ENCODE results near the gene PLCB2.

Gene PLCB2

DNA sequence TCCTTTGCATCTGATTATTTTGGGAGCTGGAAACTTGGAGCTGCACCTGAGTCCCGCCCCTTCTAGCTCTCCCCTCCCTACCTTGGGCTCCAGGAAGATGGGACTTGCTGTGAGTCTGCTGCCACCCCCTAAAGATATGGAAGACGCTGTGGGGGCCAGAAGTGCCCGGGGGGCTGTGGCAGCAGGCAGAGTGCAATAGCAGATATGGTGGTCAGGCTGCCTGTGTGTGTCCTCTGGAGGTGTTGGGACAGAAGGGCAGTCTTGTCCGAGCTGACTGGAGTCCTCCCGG lies 68.4 kb downstream of the PLCB2 start:
- peaks cover 11% of the 10 kb centered on the region for H3K4me1 Mint-ChIP-seq

GRCh38 chr15:40238532-40239403 lies 69.0 kb downstream of the PLCB2 start, which contains the start of gene PAK6:
PAK6 (plus strand) TSS chr15:40239063; CDS start chr15:40264786, 25,723 bp downstream.
- H3K4me3 Mint-ChIP-seq: peak within 1 kb of the TSS; percentile 23
- no peaks in the 10 kb centered on the region for H3K9me3 Mint-ChIP-seq
- peaks cover 15% of the 10 kb centered on the region for H3K27me3 Mint-ChIP-seq

More for the DNA sequence above, 68.4 kb downstream of the PLCB2 start:
- Mint-ChIP-seq H3K36me3 (peaks cover 2% of the 10 kb centered on the region), H3K27me3 (peaks cover 15% of the 10 kb centered on the region), H3K4me3 (no peak overlapping the region), H3K9me3 (no peaks in the 10 kb centered on the region), H3K27ac (no peak overlapping the region)

More at GRCh38 chr15:40238532-40239403, 69.0 kb downstream of the PLCB2 start, which contains the start of gene PAK6:
- H3K27ac Mint-ChIP-seq: peak within 1 kb of the TSS; percentile 41
- H3K36me3 Mint-ChIP-seq: peaks cover 2% of the 10 kb centered on the region
- H3K4me1 Mint-ChIP-seq: peaks cover 11% of the 10 kb centered on the region

Data from activated naive CD4-positive, alpha-beta T cell treated with anti-CD3 and anti-CD28 coated beads, Interleukin-2, amount 50 U/mL, for 24 hours (primary cell).